ENCODE results near the gene RASGEF1C.
"Not testable (repeated sequence)": the region's sequence is repeated elsewhere in the genome, so short reads cannot be mapped to it uniquely, and the experiment has no call there.

Gene RASGEF1C

DNA sequence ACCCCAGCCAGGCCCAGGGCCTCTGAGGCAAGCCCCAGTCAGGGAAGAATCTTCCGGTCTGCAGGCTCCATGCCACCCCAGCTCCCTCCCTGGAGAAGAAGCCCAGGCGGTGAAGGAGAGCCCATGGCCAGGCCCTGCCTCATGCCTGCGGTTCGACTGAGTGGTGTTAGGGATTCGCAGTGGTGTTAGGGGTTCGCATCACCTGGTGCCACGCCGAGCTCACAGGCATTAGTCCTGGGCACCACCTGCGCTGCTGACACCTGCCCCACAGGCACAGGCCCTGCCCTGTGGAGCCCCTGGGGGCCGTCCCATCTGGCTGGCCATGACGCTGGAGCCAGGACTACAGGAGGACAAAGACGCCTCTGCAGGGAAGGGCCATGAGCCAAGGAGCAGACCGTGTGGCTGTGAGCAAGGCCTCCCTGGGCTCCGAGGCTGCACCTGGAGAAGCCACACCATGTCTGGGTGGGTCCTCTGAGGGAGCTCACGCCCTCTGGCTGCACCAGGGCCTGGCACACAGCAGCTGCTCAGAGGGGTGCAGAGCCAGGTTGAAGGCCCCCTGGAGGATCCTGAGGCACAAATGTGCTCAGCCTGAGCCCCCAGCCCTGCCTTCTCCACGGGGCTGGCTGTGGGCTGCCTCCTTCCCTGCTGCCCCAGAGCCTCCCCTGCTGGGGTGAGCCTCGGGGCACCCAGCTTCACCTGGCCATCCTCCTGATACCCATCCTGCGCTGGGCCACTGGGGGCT is 109.8 kb downstream of the RASGEF1C start:
- DNase-seq: no peak

DNA sequence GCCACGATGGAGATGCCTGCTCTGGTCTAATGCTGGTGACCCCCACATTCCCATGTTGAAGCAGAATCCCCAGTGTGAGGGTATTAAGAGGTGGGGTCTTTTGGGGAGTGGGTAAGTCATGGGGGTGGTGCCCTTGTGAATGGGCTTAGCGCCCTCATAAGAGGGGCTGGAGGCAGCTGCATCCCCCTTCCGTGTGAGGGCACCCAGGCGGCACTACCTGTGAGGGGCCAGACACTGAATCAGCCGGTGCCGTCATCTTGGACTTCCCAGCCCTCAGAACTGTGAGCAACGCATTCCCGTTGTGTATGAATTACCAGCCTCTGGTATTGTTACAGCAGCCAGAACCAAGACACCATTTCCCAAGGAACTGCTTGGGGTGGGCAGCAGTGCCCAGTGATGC is 110.5 kb downstream of the RASGEF1C start:
- DNase-seq: no peak

DNA sequence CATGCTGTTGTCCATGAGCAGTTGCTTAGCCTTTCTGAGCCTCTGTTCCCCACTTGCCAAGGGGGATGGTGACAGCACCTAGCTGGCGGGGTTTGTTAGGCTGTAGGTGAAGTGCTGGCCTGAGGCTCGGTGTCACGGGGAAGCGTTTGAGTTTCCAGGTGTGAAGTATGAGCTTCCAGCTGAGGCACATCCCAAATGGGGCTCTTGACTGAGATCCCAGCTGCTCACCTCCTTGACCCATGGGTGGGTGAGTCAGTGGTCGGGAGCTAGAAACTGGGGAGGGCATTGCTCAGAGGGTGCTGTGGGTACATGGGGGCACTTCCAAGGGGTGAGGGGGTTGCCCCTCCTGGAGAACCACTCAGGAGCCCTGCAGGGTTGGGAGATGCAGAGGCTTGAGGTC is 111.1 kb downstream of the RASGEF1C start:
- DNase-seq: no peak

DNA sequence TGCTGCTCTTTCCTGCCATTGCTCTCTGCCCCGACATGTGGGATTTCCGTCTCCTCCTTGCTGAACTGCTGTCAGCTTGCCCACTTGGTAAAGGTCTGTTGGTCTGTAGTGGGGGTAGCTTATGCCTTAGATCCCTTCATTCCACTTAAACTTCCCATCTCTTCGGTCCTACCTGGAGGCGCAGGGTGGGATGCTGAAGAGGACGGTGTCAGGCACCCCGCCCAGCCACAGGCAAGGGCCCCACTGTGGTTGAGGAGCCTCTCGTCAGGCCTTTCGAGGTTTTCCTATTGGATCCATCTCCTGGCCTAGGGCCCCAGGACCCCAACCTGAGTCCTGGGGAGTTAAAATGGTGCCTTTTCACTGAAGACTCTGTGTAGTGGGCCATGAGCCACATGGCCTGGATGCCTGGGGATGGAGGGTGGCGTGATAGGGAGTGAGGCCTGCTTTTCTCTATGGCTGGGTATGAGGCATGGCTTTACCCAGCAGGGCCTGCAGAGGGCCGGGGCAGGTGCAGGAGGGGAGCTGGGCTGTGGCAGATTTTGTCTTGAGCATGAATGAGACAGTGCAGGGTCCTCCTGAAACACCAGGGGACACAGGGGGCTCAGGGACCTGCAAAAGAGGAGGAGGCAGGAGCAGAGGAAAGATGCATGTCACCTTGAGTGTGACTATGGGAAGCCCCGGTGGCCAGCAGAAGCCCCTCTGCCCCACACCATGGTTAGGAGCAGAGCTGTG is 111.7 kb downstream of the RASGEF1C start:
- peak; percentile 27 for DNase-seq

DNA sequence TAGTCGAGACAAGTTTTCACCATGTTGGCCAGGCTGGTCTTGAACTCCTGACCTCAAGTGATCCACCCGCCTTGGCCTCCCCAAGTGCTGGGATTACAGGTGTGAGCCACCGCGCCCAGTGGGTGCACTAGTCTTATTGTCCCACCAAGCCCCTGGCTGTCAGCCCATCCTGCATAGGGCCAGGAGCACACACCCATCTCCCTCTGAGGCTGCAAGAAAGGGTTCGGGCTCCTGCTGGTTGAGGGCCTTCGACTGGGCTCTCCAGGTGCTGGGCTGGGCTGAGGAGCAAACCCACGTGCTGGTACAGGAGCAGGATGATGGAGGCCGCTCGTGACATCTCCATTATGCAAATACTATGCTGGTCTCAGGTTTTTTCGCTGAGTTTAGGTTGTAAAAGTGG is 112.4 kb downstream of the RASGEF1C start:
- no peak for DNase-seq

DNA sequence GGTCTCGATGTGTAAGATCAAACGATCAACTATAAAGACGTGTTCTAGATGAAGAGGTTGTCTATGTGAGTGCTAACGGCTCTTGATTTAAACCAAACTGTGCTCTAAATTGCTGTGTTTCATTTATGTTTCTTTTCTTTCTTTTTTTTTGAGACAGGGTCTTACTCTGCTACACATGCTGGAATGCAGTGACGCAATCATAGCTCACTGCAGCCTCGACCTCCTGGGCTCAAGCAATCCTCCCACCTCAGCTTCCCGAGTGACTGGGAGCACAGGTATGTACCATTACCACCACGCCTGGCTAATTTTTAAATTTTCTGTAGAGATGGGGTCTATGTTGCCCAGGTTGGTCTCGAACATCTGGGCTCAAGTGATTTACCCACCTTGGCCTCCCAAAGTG is 113.5 kb downstream of the RASGEF1C start:
- no peak for DNase-seq

DNA sequence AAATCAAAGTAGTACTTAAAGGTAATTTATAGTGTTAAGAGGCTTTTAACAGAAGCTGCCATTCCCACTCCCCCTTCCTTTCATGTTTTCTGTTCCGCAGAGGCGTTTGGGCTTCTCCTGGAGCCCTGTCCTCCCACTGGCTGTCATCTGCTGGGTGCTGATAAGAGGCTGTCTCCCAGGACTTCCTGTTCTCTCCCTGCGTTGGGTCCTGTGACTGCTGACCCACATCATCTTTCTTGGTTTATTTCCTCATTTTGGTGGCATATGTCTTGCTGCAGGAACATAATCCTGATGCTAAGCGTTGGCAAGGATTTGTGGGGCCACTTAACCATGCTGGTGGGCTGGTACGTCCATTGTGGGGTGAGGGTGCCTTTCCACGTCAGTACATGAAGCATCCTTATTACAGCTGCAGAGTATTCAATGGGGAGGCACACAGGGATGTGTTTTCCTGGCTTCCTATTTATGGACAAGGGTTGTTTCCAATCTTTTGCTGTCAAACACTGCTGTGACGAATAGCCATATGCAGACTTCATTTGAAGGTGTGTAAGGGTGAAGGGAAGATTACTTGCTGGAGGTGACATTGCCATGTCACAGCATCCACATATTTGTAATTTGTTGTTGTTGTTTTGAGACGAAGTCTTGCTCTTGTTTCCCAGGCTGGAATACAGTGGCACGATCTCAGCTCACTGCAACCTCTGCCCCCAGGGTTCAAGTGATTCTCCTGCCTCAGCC is 115.2 kb downstream of the RASGEF1C start:
- peak; percentile 96 for DNase-seq

DNA sequence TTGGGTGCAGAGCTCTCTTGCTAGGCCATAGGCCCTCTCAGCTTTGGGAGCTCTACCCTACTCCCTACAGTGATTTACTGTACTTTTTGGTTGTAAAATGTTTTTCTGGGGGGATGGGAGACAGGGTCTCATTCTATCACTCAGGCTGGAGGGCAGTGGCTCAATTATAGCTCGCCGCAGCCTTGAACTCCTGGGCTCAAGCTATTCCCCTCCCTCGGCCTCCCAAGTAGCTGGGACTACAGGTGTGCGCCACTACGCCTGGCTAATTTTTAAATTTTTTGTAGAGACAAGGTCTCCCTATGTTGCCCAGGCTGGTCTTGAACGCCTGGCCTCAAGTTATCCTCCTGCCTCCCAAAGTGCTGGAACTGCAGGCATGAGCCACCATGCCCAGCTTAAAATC is 115.8 kb downstream of the RASGEF1C start:
- DNase-seq: no peak

DNA sequence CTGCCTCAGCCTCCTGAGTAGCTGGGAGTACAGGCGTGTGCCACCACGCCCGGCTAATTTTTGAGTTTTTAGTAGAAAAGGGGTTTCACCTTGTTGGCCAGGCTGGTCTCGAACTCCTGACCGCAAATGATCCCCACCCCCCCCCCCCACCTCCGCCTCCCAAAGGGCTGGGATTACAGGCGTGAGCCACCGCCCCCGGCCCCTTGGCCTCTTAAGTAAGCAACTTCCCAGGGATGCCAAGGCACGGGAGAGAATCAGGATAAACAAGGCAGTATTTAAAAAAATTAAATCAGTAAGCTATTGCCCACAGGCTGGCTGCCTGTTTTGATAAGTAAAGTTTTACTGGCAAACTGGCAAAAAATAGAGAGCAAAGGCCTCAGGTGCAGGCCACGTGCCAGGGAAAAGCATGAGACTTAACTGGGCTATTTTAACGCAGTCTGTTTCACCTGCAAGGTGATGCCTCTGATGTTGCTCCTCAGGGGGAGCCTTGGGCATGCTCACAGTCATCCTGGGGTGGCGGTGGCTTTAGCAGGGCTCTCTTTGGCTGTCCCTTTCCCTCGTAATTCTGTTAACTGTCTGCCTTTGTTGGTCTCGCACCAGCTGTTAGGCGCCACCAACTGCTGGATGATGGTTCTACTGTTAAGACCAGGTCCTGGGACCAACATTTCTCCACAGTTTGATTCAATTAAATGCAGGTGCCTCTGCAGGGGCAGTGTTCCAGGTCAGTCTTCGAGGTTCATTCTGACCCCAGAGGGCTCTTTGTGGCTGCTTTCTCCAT is 118.1 kb downstream of the RASGEF1C start:
- DNase-seq: peak; percentile 91

DNA sequence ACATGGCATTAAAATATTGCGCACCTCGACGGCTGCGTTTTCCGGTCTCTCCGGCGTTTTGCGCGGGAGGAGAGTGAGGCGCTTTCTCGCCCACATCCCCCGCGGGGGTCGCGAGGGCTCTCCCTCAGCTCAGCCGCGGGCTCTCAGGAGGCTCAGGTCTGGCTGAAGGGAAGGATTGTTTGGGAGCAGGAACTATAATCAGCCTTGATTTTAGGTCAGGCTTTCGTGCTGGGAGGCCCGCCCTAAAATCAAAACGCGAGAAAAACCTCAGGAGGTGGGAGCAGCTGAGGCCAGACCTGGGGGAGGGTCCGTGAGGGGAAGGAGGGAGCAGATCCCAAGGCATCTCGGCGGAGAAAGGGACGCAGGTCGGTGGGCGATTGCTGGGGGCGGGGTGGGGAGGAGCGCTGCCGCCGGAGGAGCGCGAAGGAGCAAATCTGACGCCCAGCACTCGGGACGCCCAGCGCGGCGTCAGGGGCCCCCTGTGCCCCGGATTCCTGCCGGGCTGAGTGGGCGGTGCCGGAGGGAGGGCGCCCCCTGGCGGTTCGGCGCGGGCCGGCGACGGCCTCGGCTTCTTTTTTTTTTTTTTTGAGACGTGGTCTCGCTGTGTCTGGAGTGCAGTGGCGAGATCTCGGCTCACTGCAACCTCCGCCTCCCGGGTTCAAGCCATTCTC is 118.8 kb downstream of the RASGEF1C start:
- peak; percentile 83 for DNase-seq

DNA sequence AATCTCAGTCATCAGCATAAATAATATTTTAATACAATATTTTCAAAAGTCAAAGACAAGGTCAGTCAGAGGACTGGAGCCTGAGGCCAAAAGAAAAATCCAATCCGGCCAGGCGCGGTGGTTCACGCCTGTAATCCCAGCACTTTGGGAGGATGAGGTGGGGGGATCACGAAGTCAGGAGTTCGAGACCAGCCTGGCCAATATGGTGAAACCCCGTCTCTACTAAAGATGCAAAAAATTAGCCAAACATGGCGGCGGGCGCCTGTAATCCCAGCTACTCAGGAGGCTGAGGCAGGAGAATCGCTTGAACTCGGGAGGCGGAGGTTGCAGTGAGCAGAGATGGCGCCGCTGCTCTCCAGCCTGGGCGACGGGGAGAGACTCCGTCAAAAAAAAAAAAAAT is 119.4 kb downstream of the RASGEF1C start:
- not testable (repeated sequence) for DNase-seq

DNA sequence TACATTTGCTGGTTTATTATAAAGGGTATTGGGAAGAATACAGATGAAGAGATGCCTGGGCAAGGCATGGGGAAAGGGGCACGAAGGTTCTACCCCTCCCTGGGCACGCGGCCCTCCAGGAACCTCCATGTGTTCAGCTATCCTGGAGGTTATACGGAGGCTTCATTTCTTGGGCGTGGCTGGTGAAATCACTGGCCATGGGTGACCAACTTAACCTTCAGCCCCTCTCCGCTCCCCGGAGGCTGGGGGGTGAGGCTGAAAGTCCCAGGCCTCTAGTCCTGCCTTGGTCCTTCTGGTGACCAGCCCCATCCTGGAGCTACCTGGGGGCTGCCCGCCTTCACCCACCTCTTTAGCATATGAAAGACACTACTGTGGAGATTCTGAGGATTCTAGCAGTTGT is 120.5 kb downstream of the RASGEF1C start:
- no peak for DNase-seq

DNA sequence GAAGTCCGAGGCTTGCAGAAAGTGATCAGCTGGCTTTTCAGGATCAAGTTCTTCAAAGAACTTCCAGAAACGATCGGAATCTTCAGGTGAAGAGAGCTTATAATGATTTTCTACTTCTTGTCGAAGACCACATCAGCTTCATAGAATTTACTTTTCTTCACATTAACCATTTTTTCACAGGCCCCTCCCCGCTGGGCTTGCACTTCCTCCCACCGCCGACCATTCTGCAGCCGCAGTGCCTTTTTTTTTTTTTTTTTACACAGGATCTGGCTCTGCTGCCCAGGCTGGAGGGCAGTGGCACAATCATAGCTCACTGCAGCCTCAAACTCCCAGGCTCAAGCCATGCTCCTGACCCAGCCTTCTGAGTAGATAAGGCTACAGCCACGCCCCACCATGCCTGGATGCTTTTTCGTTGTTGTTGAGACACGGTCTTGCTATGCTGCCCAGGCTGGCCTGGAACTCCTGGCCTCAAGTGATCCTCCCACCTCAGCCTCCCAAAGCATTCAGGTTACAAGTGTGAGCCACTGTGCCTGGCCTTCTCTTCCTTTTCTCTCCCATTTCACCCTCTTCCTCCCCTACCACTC is 122.1 kb downstream of the RASGEF1C start:
- DNase-seq: peak; percentile 54

DNA sequence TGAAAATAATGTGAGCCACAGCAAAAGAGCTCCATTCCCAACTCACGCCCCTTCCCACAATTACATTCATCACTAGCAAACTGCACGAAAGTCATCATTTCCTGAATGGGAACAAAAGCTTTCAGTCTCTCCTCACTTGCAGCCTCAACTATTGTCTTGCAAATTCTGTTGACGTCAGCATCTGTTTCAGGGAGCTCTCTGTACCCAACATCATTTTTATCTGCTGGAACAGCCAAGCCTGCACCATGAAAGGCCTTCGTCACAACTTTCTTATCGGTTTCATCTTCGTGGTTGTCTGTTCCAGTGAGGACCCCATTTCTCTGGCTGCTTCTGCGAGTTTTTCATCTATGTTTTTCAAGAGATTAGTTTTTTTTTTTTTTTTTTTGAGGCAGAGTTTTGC is 123.2 kb downstream of the RASGEF1C start:
- DNase-seq: peak; percentile 91

DNA sequence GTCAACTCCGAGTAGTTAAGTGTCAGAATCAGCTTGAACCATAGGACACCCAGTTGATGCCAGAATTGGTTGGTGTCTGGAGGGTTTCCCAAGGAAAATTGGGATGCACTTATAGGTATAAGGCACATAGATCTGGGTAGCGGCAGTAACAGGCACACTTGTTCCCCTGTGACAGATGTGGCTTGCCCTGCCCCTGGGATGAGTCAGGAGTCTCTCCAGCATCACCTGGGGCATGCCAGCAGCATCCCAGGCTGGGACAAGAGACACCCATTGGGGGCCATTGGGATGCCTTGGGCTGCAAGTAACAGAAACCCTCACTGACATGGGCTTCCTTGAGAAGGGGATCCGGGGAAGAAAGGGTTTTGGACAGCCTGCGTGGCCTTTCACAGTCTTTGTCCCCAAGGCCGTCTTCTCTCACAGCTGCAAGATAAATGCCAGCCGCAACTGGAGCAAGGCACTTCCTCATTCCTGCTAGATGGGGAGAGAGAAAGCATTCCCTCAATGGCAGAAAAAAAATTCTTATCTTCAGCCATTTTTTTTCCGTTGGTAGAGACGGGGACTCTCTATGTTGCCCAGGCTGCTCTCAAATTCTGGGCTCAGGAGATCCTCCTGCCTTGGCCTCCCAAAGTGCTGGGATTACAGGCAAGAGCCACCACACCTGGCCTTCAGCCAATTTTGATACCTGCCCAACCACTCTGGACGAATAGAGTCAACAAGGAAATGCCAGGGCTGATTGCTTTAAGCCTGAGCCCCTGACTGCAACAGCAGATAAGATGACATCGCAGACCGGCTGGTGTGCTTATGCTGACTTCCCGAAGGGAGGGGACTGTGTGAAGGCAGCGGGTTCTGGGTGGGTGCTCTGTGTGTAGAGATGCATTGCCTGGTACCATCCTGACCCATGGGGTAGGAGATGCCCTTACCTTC is 124.1 kb downstream of the RASGEF1C start:
- DNase-seq: peak; percentile 90

DNA sequence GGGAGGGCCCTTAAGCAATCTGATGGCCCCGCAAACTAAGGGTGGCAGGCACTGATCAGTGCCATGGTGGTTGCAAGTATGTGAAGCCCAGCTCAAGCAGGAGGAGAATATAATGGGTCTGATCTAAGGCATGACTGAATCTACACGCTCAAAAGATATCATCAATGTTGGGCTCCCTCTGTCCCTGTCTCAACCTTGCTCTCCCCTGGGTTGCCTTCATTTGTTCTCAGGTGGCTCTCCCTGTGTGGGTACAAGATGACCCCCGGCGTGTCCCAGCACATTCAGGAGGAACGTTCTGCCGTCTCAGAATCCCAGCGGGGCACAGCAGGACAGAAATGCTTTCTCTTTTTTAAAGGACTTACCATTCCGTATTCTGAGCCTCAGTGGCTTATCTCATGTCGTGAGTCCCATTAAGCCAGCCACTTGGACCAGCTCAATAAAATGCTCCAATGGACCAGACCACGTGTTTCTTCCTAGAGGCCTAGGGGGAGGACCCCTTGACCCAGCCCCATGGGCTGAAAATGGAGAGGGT is 125.4 kb downstream of the RASGEF1C start:
- DNase-seq: no peak

DNA sequence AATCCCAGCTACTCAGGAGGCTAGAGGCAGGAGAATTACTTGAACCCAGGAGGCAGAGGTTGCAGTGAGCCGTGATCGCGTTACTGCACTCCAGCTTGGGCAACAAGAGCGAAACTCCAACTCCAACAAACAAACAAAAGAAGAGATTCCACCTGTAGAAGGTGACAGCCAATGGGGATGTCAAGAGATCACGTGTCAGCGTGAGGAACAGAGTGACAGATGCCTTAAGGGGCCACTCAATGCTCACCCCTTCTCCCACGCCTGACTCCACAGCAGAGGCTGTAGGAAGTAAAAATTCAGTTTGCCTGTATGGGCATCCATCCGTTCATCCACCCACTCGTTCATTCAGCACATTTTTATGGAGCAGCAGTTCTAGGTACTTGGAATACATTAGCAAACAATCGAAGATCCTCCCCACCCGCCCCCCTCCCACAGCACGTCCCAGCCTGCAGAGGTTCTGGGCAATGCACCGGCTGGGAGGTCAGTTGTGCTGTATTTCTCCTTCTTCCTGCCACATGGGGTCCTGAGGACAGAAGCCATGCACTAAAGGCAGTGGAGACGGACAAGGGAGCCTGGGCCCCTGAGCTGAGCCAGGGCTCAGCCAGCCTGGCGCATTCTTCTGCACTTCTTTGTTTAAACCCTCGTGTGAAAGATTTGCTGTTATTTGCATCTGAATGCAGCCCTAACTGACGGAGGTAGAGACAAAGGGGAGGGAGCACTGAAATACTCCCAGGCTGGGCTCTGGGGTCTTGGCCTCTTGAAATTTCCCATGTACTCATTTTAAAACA is 126.2 kb downstream of the RASGEF1C start:
- no peak for DNase-seq

DNA sequence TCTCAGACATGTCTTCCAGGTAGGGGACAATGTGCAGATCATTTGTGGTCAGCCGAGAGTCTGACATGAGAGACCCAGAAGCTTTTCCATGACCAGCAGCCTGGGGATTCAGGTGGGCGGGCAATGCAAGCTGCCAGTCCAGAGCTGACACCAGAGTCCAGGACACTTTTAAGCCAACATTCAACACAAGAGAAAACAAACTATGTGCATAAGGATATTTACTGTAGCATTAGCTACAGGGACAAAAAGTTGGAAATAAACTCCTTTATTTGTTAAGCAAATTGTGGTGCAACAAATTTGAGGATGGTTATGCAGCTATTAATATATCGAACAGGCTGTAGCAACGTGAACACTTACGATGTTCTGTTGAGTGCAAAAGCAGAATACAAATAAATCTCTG is 127.5 kb downstream of the RASGEF1C start:
- no peak for DNase-seq

DNA sequence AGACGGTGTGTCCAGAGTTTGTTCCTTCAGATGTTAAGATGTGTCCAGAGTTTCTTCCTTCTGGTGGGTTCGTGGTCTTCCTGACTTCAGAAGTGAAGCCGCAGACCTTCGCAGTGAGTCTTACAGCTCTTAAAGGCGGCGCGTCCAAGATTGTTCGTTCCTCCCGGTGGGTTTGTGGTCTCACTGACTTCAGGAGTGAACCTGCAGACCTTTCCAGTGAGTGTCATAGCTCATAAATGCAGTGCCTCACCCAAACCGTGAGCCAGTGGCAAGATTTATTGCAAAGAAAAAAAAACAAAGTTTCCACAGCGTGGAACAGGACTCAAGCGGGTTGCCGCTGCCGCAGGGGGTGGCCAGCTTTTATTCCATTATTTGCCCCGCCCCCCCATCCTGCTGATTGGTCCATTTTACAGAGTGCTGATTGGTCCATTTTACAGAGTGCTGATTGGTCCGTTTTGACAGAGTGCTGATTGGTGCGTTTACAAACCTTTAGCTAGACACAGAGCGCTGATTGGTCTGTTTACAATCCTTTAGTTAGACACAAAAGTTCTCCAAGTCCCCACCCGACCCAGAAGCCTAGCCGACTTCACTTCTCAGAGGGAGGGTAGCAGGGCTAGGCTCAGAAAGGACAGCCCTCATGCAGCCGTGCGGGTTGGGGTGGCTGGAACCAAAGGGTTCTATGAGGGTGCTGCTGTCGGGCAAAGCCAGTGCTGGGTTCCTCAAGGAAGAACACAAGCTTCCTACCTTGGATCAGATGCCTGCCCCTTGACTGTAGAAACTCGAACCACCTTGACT is 128.3 kb downstream of the RASGEF1C start:
- DNase-seq: peak; percentile 36

Data from hematopoietic multipotent progenitor cell treated with erythropoietin and hydrocortisone succinate and interleukin-3 and kit ligand, for 6 days (in vitro differentiated cells).